HG02840 (cell line): ENCODE results near the gene NCBP2.

Source experiments
- ATAC-seq: cut with Tn5 transposase; IDR thresholded peaks from one replicate; pipeline ENCODE4 v1.9.1; 2021; ENCODE audit warnings: mild to moderate bottlenecking, moderate library complexity, moderate number of reproducible peaks; ENCODE audit not compliant: unreplicated experiment, low FRiP score

Gene NCBP2

DNA sequence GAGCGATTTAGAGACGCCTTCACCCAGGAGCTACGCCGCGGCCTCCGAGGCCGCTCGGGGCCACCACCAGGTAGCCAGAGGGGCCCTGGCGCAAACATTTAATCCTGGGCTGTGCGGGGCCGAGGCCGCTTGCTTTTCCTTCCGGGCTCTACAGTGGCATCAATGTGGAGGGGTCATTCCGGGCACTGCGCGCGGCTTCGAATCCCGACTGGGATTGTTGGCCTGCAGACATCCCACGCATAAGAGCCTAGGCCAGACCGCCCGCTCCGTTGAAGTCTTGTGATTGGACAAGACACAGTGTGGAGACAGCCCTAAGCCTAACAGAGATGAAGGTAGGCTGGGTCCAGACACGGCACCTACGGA lies 568 bp upstream of the NCBP2 start:
- ATAC-seq: peak; percentile 10

DNA sequence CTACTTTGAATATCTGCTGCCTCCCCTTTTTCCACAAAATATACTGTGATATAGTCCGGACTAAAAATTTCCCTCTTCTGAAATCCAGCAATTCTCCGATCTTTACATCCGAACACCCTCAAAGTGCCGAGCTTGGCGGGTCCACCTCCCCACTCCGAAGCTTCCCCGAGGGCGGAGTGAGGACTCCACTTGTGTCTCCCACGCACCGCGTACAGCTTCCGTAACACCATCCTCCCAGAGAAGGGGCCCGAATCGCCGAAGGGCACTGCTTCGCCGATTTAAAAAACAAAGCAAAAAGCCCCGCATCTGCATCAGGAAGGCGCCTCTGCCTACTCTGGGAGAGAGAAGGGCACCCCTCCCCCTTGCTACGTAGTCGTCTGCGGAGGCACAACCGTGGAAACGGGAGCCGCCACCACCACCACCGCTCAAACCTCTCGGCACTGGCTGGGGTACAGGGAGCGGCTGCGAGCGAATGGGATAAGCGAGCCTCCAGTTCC lies 551 bp downstream of the NCBP2 start:
- ATAC-seq: peak; percentile 14

DNA sequence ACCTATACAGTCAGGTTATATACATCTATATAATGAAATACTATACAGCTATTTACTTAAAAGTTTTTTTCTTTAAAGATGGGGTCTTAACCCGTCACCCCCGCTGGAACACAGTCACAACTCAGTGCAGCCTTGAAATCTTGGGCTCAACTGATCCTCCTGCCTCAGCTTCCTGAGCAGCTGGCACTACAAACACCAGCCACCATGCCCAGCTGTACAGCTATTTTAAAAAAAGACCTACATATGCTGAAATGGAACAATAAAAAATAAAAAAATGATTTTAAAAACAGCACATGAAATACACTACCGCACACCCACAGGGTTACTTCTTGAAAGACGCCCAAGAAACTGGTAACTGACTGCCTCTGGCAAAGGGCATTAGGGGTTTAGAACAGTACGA lies 3.8 kb downstream of the NCBP2 start:
- no peak for ATAC-seq

DNA sequence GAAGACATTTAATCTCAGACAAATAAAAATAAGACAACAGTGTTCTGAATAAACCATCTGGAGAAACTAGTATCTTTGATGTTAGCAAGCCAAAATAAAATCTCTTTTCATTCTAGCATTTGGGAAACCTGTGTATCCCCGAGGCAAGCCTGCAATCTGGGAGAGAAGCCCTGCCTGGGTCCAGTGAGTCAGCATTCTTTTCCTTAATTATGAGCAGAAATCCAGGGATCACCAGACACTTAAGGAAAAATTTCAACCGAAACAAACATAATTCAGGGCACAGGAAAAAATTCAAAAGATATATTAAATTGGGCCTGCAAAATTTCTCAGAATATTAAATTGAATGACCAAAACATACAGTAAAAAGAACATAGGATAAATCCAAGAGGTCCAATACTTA lies 4.2 kb downstream of the NCBP2 start:
- no peak for ATAC-seq

DNA sequence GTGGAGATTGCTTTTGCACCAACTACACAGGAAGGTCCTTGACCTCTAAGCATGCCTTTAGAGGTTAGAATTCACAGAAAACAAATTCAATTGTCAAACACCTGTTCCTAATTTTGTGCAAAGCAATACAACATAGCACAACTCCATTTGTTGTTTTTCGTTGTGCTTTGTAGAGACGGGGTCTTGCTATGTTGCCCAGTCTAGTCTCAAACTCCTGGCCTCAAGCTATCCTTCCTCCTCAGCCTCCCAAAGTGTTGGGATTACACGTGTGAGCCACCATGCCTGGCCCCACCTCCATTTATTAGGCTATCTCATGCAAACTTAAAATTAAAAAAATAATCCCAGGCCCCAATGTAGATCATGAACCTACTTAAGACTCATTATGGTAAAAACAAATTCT lies 6.0 kb downstream of the NCBP2 start:
- ATAC-seq: no peak

DNA sequence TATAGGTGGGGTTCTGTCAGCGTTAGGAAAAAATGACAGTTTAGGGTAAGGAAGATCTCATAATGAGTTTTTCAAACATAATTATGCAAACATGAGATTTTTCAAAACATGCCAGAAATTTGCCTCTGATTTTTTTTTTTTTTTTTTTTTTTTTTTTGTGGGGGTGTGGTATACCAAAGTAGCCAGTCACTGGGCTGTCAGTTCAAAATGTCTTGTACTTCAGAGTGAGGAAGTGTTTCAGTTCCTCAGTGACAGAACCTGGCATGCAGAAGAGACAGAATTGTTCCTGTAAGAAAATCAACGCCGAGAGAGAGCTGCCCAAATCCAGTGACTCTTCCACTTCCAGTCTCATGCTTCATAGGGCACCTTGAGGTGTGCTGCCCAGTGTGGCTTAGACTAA lies 9.7 kb downstream of the NCBP2 start:
- ATAC-seq: peak; percentile 45

DNA sequence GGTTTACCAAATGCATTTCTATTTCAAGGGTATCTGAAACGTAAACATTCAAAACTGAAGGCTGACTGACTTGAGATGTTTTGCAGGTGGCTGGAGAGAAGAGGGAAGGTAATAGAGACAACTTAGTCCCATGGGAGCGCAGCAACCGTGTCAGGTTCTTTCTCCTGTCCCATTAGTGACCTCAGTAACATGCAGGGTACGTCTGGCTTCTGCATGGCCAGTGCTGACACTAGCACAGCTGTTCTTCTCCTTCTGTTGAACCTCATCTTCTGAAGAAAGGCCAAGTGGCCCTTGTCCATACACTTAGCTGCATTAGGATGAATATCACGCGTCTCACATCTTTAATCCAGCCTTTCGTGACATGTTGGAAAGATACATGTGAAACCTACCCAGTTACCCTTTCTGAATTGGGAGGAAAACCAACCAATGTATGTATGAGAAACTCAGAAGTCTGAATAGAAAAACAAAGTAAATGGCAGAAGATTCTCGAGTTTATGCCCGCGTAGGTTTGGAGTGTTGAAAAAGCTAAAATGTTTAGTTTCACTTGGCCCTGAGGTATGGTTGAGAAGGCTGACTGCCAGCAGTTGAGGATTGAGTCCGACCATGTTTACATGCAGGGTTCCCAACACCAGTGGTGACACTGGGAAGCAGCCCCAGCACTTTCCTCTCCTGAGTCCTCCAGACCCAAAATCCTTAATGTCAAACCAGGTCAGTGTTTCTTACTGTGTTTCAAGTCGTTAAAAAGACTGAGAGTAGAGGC lies 10.3 kb downstream of the NCBP2 start:
- peak; percentile 67 for ATAC-seq

DNA sequence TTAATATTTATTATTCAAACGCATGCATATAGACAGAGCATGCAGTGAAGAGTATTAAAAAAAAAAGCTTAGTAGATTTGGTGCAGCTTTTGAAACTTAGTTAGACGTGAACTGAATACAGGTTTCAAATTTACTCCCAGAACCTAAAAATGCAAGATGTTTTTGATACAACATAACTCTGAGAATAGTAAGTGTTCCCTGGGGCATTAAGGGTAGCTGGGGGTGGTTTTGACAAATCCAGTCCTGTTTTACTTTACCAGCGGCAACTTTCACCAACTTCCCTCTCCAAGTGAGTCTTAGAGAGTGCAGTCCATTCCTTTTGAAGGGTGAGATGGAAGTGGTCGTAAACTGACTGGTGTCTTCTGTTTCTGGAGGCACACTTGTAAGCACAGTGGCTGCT lies 11.2 kb downstream of the NCBP2 start:
- no peak for ATAC-seq

DNA sequence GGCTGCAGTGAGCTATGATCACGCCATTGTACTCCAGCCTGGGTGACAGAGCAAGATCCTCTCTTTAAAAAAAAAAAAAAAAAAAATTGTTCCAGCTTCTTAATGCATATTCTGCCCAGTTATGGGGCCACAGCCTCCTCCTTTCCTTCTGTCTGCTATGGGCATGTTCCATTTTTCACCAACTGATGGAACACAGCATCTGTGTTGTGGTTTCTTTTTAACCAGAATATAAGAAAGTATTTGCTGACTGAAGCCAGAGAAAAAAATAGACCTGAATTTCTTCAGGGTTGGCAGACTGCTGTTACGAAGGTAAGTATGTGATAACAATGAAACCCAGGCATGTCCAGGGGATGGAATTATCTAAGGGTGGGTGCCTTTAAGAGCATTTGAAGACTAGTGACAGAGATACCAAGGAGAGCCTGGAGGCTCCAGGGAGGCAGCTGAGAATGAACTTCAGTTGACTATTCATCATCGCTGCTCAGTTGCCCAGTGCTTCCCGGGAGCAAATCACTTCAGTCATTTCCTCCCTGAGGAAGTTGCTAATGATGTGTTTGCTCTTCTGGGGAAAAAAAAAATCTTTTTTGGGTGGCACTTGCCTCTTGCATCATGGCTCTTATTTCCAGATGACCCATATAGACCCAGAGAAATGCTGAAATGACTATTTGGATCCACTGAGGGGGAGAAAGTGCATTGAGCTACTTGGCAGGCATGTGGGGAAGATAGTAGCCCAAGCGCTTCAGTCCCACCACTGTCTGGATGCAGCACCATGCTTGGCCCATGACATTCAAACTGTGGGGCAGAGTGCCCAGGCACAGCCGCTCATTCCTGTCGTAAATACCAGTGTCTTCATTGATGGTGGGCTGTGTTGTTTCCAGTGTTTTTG lies 14.5 kb downstream of the NCBP2 start:
- no peak for ATAC-seq

DNA sequence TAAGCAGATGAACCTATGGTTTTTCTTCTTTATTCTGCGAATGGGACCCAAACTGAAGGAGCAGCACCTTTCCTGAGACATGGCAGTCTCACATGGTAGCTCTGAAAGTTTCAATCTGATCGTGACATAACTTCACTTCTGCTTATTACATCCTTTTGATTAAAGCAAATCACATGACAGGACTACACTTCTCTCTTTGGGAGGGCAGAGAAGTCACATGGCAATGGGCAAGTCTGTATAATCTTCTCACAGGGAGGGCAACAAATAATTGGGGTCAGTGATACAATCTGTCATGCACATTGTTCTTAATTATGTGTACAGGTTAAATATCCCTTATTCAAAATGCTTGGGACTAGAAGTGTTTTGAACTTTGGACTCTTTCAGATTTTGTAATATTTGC lies 21.6 kb downstream of the NCBP2 start:
- ATAC-seq: no peak

DNA sequence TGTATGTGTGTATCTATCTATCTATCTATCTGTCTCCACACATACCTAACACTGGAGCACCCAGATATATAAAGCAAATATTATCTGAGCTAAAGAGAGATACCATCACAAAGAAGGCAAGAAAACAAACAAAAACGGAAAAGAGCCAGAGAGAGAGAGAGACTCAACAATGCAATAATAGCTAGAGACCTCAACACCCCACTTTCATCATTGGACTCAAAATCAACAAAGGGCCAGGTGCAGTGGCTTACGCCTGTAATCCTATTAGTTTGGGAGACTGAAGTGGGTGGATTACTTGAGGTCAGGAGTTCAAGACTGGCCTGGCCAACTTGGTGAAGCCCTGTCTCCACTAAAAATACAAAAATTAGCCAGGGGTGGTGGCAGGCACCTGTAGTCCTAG lies 23.4 kb downstream of the NCBP2 start:
- no peak for ATAC-seq

DNA sequence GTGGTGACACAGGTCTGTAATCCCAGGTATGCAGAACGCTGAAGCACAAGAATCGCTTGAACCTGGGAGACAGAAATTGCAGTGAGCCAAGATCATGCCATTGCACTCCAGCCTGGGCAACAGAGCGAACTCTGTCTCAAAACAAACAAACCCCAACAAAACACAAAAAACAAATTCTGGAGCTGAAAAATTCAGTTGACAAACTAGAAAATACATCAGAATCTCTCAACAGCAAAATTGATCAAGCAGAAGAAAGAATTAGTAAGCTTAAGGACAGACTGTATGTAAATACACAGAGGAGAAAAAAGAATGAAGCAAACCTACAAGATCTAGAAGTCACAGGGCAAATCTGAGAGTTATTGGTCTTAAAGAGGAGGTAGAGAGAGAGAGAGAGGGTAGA lies 25.3 kb downstream of the NCBP2 start:
- ATAC-seq: no peak

DNA sequence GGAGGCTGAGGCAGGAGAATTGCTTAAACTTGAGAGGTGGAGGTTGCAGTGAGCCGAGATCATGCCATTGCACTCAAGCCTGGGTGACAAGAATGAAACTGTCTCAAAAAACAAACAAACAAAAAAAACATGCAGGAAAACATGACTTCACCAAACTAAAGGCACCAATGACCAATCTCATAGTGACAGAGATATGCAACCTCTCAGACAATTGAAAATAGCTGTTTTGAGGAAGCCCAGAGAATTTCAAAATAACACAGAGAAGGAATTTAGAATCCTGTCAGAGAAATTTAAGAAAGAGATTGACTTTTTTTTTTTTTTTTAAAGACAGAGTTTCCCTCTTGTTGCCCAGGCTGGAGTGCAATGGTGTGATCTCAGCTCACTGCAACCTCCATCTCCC lies 26.1 kb downstream of the NCBP2 start:
- no peak for ATAC-seq

DNA sequence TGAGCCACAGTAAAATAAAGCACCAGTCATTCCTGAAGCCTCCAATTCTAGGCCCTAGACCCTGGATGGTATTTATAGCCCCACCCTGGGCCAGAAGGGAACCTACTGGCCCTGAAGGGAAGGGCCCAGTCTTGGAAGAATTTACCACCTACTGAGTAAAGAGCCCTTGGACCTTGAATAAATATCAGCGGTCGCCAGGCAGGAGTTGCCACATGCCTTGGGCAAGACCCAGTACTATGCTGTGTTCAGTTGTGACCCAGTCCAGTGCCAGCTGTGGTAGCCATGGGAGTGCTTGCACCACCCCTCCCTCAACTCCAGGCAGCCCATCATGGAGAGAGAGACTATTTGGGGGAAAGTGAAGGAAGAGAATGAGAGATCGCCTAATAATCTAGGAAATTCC lies 27.0 kb downstream of the NCBP2 start:
- ATAC-seq: no peak

DNA sequence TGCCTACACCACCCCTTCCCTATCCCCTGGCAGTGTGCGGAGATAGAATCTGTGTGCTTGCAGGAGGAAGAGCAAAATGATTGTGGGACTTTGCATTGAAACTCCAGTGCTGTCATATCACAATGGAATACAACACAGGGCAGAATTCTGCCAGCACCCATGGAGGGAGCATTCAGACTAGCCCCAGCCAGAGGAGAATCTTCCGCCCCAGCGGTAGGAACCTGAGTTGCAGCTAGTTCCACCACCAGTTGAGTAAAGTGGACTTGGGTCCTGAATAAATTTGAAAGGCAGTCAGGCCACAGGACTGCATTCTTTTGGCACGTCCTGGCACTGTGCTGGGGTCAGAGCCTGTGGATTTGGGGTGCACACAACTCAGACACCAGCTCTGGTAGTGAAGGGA lies 27.5 kb downstream of the NCBP2 start:
- no peak for ATAC-seq

DNA sequence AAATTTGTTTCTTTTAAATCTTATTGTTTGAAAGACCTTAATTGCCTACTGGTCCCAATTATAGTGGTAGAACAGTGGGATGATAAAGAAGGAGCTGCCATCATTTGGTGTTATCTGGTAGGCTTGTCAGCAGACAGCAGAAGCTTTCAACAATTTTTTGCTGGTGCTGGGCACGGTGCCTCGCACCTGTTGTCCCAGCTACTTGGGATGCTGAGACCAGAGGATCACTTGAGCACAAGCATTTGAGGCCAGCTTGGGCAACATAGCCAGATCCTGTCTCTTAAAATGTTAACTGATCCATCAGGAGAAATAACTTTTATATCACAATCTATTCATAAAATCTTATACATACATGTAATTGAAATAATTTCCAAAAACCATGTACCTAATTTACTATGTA lies 38.6 kb downstream of the NCBP2 start:
- ATAC-seq: no peak

DNA sequence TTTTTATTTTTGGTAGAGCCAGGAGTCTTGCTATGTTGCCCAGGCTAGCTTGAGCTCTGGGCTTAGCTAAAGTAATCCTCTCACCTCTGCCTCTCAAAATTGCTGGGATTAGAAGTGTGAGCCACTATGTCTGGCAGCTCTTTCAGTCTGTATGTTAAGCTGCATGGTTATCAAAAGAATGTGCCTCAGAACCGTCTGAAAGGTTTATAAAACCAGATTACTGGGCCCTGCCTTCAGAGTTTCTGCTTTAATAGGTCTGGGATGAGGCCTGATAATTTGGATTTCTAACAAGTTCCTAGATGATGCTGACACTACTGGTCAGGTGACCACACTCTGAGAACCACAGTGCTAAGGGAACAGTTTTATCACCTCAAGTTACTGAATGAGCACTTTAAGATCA lies 40.0 kb downstream of the NCBP2 start:
- no peak for ATAC-seq

DNA sequence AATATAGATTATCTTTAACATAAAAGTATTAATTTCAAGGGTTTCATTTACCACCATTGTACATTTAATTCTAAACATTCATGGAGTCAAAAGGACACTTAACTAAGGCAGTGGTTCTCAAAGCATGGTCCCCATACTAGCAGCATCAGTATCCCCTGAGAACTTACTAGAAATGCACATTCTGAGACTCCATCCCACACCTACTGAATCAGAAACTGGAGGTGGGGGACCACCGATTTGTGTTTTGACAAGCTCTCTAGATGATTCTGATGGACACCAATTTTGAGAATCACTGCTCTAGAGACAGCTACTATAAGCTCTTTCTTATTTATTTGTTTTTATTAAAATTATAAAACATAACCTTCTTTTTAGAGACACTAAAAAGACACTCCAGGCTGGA lies 40.6 kb downstream of the NCBP2 start:
- ATAC-seq: no peak

DNA sequence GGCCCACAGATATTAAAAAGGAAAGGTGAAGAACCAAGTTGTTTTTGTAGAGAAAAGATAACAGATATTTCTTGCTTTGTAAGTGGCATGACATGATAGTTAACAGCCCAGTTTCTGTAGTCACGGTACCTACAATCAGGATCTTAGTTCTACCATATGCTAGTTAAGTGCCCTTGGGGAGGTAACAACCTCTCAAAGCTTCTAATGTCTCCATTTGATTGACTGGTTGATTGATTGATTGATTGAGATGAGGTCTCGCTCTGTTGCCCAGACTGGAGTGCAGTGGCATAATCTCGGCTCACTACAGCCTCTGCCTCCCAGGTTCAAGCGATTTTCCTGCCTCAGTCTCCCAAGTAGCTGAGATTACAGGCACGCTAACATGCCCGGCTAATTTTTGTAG lies 46.1 kb downstream of the NCBP2 start:
- ATAC-seq: no peak

DNA sequence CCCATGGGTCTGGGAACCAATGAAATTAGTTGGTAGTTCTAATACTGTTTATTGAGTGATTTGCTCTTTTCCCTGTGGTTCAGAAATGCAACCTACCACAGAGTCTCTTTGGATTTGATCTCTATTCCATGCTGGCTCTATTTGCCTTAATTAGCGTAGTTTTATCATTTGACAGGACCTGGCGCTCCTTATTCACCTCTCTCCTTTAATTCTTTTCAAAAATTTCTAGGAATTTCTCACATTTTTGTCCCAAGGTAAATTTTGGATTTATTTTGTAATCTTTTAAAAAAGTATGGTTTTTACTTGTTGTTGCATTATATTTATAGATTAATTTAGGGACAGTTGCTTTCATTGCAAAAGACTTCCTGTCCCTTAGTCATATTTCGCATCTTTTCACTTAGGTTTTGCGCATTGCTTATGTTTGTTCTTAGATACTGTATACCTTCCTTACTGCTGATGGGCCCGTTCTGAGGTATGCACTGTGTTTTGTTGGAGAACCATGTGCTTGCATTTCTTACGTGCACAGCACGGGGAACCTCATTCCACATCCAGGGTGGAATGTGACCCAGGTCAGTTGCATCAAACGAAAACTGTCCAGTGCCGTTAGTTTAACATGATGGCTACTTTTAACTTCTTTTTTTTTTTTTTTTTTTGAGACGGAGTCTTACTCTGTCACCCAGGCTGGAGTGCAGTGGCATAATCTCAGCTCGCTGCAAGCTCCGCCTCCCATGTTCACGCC lies 47.6 kb downstream of the NCBP2 start:
- no peak for ATAC-seq
